Central memory CD4-positive, alpha-beta T cell (primary cell): ENCODE data around the gene CASZ1.

ENCODE experiments used
- DNase-seq: peaks from one replicate; pipeline ENCODE4 v3.0.0; 2022

The CASZ1 gene

GRCh38 chr1:10650556-10651388 lies 145.7 kb downstream of the CASZ1 start:
- DNase-seq, result no peak

- DNase-seq, result no peak
These were observed 146.8 kb downstream of the CASZ1 start for GRCh38 chr1:10649517-10650201.

- DNase-seq, result no peak
These were observed 147.5 kb downstream of the CASZ1 start for GRCh38 chr1:10648689-10649516.

- DNase-seq, result no peak
These were observed 148.9 kb downstream of the CASZ1 start for GRCh38 chr1:10647414-10648170.

GRCh38 chr1:10646347-10646861 lies 150.0 kb downstream of the CASZ1 start:
- DNase-seq, result no peak

- DNase-seq, result no peak
These were observed 151.9 kb downstream of the CASZ1 start for GRCh38 chr1:10644307-10645128.

GRCh38 chr1:10643607-10644306 lies 152.7 kb downstream of the CASZ1 start:
- no peak for DNase-seq

GRCh38 chr1:10642403-10643080 lies 153.9 kb downstream of the CASZ1 start:
- DNase-seq, result no peak

- DNase-seq, result no peak
These were observed 154.5 kb downstream of the CASZ1 start for GRCh38 chr1:10641976-10642375.

GRCh38 chr1:10640843-10641553 lies 155.4 kb downstream of the CASZ1 start:
- DNase-seq, result no peak

- DNase-seq, result no peak
These were observed 156.5 kb downstream of the CASZ1 start for GRCh38 chr1:10639775-10640578.

GRCh38 chr1:10639011-10639774 lies 157.3 kb downstream of the CASZ1 start:
- no peak for DNase-seq

GRCh38 chr1:10638559-10639005 lies 157.9 kb downstream of the CASZ1 start:
- no peak for DNase-seq

- DNase-seq, result no peak
These were observed 158.4 kb downstream of the CASZ1 start for GRCh38 chr1:10637834-10638558.

GRCh38 chr1:10637400-10637799 lies 159.0 kb downstream of the CASZ1 start:
- DNase-seq, result no peak

GRCh38 chr1:10635992-10636391 lies 160.5 kb downstream of the CASZ1 start:
- DNase-seq, result no peak
